Glomerular endothelial cell (primary cell): ENCODE results near the gene AMPH. TPM values are rescaled to one million over a fixed set of nuclear protein-coding genes. Genes with fewer than 3 reads are reported as not detected.

Source experiments
- DNase-seq: peaks from one replicate; pipeline ENCODE4 v3.0.0-alpha.2; 2011; ENCODE audit warnings: low read depth, low spot score; ENCODE audit errors: extremely low read depth
- total RNA-seq: library from RNA; depleted of rRNA; stranded (reverse); fragments of >200 nt; gene quantifications from 2 replicates; pipeline ENCODE4 v1.2.3, GENCODE V29; 2015

AMPH gene
- total RNA-seq, 1 donor from 2014 or later = 0.29 TPM

GRCh38 chr7:38548605-38549004, 82.6 kb downstream of the AMPH start:
- no peak for DNase-seq

GRCh38 chr7:38546763-38547162, 84.4 kb downstream of the AMPH start:
- DNase-seq = no peak

GRCh38 chr7:38545977-38546376, 85.2 kb downstream of the AMPH start:
- no peak for DNase-seq

- DNase-seq = no peak
These were observed 89.0 kb downstream of the AMPH start for GRCh38 chr7:38542156-38542555.

GRCh38 chr7:38541440-38541839, 89.7 kb downstream of the AMPH start:
- DNase-seq = no peak

GRCh38 chr7:38539477-38540081, 91.6 kb downstream of the AMPH start:
- no peak for DNase-seq

- DNase-seq = no peak
These were observed 96.1 kb downstream of the AMPH start for GRCh38 chr7:38535073-38535472.

GRCh38 chr7:38525857-38526256, 105.3 kb downstream of the AMPH start:
- DNase-seq = no peak

- no peak for DNase-seq
These were observed 106.4 kb downstream of the AMPH start for GRCh38 chr7:38524786-38525185.

- DNase-seq = no peak
These were observed 110.4 kb downstream of the AMPH start for GRCh38 chr7:38520741-38521140.

- no peak for DNase-seq
These were observed 112.6 kb downstream of the AMPH start for GRCh38 chr7:38518541-38518940.

GRCh38 chr7:38512704-38513103, 118.5 kb downstream of the AMPH start:
- no peak for DNase-seq

- no peak for DNase-seq
These were observed 118.9 kb downstream of the AMPH start for GRCh38 chr7:38512291-38512690.

- no peak for DNase-seq
These were observed 123.8 kb downstream of the AMPH start for GRCh38 chr7:38507384-38507783.

GRCh38 chr7:38506756-38507155, 124.4 kb downstream of the AMPH start:
- no peak for DNase-seq

- no peak for DNase-seq
These were observed 125.2 kb downstream of the AMPH start for GRCh38 chr7:38506004-38506403.

- no peak for DNase-seq
These were observed 126.5 kb downstream of the AMPH start for GRCh38 chr7:38504684-38505083.

GRCh38 chr7:38502848-38503247, 128.3 kb downstream of the AMPH start:
- DNase-seq = no peak

- DNase-seq = no peak
These were observed 128.9 kb downstream of the AMPH start for GRCh38 chr7:38502289-38502688.

- DNase-seq = no peak
These were observed 139.2 kb downstream of the AMPH start for GRCh38 chr7:38492010-38492409.

GRCh38 chr7:38482521-38482920, 148.7 kb downstream of the AMPH start:
- DNase-seq = no peak

GRCh38 chr7:38481401-38481800, 149.8 kb downstream of the AMPH start:
- DNase-seq = no peak

GRCh38 chr7:38478404-38478803, 152.8 kb downstream of the AMPH start:
- DNase-seq = no peak
